ENCODE measurements around the gene S100A14.
A peak's percentile ranks its signal among the peaks of the same experiment; 100 is the strongest.
"Not testable (repeated sequence)": the region's sequence is repeated elsewhere in the genome, so short reads cannot be mapped to it uniquely, and the experiment has no call there.

The S100A14 gene

DNA sequence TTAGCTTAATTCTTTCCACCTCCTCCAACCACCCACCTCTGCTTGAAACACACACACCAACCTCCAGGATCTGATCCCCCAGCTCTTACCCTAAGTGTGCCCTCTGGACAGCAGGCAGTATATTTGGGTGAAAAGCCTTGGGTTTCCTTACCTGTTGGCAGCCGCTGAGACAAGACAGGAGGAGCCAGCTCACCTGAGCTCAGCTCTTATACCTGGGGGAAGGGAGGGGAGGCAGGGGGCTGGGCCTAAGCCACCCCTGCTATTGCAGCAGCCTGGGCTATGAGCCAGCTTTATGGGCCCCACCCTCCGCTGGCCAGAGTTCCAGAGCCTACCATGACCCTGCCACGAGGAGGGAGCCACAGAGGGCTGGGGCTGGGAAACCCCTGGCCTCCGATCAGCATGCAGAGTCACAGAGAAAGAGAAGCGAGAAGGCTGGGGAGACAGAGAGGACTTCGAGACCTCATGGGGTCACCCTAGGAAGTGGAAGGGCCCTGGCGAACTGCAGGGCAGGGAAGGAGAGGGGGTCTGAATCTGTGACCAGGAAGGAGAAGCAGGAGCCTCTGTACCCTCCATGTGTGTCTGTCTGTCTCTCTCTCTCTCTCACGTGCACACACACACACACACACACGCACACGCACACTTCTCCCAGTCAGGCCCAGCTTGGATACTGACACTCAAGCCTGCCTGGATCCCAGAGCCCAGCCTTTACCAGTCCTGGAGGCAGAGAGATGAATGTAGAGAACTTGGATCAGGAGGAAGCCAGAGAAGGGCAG lies at the start of gene S100A14:
S100A14 (minus strand) TSS at position 182 of the 773 bp plus-strand sequence. CDS start 467 bp downstream, outside the sequence.
- no peak for DNase-seq (ENCODE audit: low read depth in 4 of 4, low spot score in 1 of 4)

- DNase-seq (ENCODE audit: low read depth in 4 of 4, low spot score in 1 of 4): no peak
Observed at GRCh38 chr1:153663211-153663610, 47.1 kb upstream of the S100A14 start.

- DNase-seq (ENCODE audit: low read depth in 4 of 4, low spot score in 1 of 4): no peak
Observed at GRCh38 chr1:153662269-153662668, 46.1 kb upstream of the S100A14 start.

GRCh38 chr1:153661111-153661708 lies 45.1 kb upstream of the S100A14 start:
- no peak for DNase-seq (ENCODE audit: low read depth in 4 of 4, low spot score in 1 of 4)

- DNase-seq (ENCODE audit: low read depth in 4 of 4, low spot score in 1 of 4): no peak
Observed at GRCh38 chr1:153659656-153660055, 43.5 kb upstream of the S100A14 start.

DNA sequence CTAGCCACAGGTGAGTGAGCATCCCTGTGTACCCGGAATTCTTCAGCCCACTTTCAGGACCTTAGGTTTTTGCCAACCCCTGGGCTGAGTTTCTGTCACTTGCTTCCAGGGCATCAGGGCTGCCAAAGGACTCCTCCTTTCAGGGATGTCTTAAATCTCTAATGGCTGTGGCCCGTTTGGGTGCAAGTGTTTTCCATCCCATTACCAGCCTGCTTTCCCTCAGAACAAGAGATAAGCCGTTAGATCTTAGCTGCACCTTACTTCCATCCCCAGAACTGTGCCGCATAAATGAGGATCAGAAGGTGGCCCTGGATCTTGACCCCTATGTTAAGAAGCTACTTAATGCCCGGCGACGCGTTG lies 43.0 kb upstream of the S100A14 start:
- no peak for DNase-seq (ENCODE audit: low read depth in 4 of 4, low spot score in 1 of 4)

DNA sequence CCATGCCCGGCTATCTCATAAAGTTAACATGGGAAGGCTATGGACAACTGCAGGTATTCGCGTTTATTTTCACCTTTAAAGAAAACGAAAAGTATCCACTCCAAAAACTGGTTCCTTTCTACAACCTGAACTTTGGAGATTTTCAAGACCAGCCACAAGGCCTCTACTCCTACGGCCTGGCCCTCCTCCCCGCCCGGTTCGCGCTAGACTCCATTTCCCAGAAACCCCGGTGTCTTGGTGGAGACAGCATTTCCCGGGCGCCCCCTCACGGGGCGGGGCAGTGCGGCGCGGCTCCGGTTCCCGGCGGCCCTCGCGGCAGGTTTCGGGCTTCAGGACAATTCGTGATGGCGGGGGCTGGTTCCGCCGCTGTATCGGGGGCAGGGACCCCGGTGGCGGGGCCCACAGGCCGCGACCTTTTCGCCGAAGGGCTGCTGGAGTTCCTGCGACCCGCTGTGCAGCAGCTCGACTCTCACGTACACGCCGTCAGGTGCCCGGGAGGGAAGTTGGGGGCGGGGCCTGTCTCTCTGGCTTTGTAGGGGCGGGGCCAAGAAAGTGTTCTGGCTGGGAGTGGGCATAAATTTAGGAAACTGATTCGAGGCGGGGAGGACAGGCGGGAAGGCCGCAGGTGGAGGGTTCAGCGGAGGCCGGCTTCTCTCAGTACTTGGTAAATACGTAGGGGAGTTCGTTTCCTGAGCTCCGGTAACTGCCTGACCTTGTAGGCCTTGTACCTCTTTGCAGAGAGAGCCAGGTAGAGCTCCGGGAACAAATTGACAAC lies 42.5 kb upstream of the S100A14 start, which contains the start of gene SNAPIN:
SNAPIN (plus strand) TSS at position 304 of the 775 bp plus-strand sequence; CDS start at position 345, 41 bp downstream.
- peak; percentile 74 to 90 (median 82) for DNase-seq (ENCODE audit: low read depth in 4 of 4, low spot score in 1 of 4)

DNA sequence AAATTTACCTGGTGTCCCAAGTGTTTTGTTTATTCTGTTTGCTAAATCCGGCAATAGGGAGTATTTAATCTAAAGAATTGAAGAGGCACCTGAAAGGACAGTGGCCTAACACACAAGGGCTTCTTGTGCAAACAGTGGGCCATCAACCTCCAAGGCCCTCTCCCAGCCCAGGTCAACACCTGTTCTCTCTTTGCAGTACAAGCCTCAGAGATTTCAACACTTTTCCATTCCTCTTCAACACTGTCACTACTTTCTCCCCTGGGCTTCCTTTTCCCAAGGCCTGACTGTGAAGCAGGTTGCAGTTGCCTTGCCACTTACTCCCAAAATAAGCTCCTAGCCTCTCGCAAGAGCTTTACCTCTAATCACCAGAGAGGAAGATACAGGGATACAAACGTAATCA lies 39.2 kb upstream of the S100A14 start:
- DNase-seq (ENCODE audit: low read depth in 4 of 4, low spot score in 1 of 4): no peak

- no peak for DNase-seq (ENCODE audit: low read depth in 4 of 4, low spot score in 1 of 4)
Observed at GRCh38 chr1:153652805-153653500, 36.8 kb upstream of the S100A14 start.

GRCh38 chr1:153651771-153652170 lies 35.6 kb upstream of the S100A14 start:
- no peak for DNase-seq (ENCODE audit: low read depth in 4 of 4, low spot score in 1 of 4)

DNA sequence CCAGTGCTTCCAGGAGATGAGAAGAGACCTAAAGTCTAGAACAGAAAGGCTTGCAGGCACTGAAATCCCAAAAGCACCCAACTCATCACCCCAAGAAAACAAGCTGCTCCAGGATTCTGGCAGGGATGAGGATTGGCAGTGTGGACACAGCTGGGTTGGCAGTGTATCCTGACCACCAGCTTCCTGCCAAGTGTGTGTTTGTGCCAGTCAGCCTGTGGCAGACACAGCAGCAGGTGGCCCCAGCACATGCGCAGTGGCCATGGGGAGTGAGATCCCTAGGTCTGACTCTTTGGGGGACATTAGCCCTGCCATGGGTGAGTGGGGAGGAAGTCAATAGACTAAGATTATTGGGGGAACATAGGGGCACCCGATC lies 33.7 kb upstream of the S100A14 start:
- no peak for DNase-seq (ENCODE audit: low read depth in 4 of 4, low spot score in 1 of 4)

DNA sequence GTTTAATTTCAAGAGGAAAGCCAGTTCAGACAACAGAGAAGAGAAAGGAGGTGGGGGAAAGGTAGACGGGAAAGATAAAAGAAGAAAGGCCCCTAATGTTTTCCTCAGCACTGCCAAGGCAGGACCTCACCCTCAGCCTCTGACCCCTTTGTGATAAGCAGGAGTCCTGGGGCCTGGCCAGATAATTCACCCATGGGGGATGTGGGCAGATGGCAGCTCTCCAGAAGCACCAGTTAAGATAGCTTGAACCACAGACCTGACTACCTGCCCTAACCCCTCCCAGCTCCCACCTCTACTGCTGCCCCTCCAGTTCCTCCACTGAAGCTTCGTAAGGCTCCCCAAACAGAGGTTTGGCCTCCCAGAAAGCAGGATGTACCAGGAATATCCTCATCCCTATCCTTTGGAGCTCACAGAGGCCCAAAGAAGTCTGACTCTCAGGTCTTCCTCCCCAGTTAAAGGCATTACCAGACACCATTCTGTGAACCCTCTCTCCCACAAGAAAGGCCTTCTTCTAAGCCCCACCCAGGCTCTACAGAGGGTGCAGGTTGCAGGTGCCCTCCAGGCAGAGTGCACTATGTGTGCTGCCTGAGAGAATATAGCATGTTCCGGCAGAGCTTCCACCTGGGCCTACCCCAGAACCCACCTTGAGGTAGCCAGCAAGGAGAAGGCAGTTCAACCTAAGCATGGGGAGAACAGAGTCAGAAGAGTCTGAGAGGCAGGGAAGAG lies 33.2 kb upstream of the S100A14 start:
- DNase-seq (ENCODE audit: low read depth in 4 of 4, low spot score in 1 of 4): no peak

DNA sequence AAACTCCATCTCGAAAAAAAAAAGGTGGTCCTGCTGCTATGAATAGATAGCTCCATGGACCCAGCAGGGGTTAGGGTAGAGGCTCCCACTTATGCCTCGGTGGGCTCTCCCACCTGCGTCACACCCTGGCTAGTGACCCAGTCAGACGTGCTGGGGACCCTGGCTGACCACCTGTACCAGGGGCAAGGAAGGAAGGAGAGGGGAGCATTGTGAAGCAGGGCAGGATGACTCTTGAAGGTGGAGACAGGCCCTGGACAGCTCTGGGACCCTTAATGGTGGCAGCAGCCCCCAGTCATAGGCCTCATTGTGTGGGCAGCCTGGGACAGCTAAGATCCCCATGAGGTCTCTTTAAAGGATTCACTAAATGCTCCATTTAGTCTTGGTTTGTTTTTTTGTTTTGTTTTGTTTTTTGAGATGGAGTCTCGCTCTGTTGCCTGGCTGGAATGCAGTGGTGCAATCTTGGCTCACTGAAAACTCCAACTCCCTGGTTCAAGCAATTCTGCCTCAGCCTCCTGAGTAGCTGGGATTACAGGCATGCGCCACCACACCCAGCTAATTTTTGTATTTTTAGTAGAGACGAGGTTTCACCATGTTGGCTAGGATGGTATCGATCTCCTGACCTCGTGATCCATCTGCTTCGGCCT lies 32.0 kb upstream of the S100A14 start:
- no peak for DNase-seq (ENCODE audit: low read depth in 4 of 4, low spot score in 1 of 4)

DNA sequence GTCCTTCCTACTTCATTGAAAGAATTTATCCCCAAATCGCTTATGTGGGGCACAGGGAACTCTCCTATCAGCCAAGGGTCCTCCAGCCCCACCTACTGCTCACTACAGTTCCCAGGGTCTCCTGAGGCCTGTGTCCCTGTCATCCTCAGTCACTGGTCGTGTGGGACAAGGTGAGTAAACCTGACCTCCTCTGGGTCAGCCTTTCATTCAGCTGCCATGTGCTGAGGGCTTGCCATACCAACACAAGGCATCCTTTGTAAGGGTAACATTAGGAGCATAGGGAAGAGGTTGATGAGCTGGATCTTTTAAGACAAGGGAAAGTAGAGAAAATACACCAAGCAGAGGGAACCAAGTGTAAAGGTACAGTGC lies 31.2 kb upstream of the S100A14 start:
- DNase-seq (ENCODE audit: low read depth in 4 of 4, low spot score in 1 of 4): no peak

DNA sequence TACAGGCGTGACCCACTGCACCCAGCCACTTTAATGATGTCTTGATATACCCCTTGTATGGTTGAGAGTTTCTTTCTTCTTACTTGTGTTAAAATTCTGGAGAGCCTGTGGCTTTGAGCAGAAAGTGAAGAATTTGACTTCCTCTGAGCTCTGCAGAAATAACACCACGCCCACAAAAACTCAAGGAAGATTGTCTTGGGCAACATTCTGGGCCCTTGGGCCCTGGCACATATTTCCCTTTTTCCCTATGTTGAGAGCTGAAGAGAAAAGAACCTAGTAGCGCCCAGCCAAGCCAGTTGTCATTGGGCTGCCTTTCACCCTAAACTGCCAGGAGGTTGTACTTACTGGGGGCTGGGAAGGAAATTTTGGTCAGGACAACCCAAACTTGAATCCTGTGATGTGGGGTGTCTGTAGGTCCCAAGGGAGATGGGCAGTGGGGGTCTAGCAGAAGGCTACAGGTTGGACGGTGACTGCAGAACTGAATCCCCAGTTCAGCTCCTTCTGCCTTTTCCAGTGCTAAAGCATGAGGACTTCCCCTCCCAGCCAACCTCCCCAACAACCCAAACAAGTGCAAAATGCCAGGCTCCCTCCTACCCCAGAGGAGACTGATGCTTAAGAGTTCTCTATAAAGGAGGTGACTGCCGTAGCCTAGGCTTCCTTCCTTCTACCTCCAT lies 30.7 kb upstream of the S100A14 start:
- DNase-seq (ENCODE audit: low read depth in 4 of 4, low spot score in 1 of 4): no peak

- DNase-seq (ENCODE audit: low read depth in 4 of 4, low spot score in 1 of 4): no peak
Observed at GRCh38 chr1:153643816-153644215, 27.7 kb upstream of the S100A14 start.

GRCh38 chr1:153643100-153643499 lies 27.0 kb upstream of the S100A14 start:
- no peak for DNase-seq (ENCODE audit: low read depth in 4 of 4, low spot score in 1 of 4)

GRCh38 chr1:153642161-153642560 lies 26.0 kb upstream of the S100A14 start:
- DNase-seq (ENCODE audit: low read depth in 4 of 4, low spot score in 1 of 4): no peak

DNA sequence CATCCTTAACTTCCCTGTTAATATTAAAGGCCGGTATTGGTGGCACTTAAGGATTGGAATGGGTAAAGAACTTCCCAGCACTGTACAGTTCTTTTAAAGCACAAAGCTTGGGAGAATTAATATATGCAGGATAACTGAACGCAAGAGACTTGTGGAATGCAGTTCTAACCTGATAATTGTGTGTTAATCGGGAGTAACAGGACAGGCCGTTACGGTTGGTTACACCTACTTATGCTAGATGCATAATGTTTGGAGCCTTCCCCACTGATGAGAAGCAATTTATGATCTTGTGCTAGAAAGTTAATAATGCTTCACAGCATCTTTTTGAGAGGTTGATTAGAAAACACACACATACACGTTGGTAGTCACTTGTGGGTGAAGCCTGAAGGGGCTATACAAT lies 24.7 kb upstream of the S100A14 start:
- DNase-seq (ENCODE audit: low read depth in 4 of 4, low spot score in 1 of 4): no peak

- DNase-seq (ENCODE audit: low read depth in 4 of 4, low spot score in 1 of 4): not testable (repeated sequence)
Observed at GRCh38 chr1:153640213-153640612, 24.1 kb upstream of the S100A14 start.

All from stimulated activated CD4-positive, alpha-beta T cell treated with anti-CD3 and anti-CD28 coated beads, Interleukin-1b, Interleukin-23, amount 100 ng/mL, for 24 hours (primary cell).